SK-N-SH (cell line): Measurements from ENCODE around the gene CISTR. TPM values are rescaled to one million over a fixed set of nuclear protein-coding genes. Genes with fewer than 3 reads are reported as not detected.

Experiments used
- CTCF ChIA-PET: fragments of 300-600, 350-600 bp; formaldehyde crosslinking; extraction: SDS; loops from one replicate; lab custom pipeline; 2021; lab: Yijun Ruan, JAX
- POLR2A ChIA-PET: fragments of 350-600 bp; sonication (Branson Sonifier 250); formaldehyde crosslinking; extraction: SDS; loops from one replicate; lab custom pipeline; 2020; ENCODE audit warnings: antibody characterized with exemption, inconsistent platforms; lab: Yijun Ruan, JAX
- DNase-seq: peaks from one replicate; pipeline ENCODE4 v3.0.0; 2012
- H2AFZ ChIP-seq: fragments of 200-600 bp; sonication (generic); 2 replicates; pipeline ENCODE4 v1.8.1; 2016; ENCODE audit warnings: antibody characterized with exemption, mild to moderate bottlenecking, low read depth
- H3F3A ChIP-seq: fragments of 200-600 bp; sonication (generic); replicated peaks from 2 replicates; pipeline ENCODE3; 2016; ENCODE audit warnings: antibody characterized with exemption, mild to moderate bottlenecking; ENCODE audit not compliant: insufficient read depth
- H3K27ac ChIP-seq, 2 experiments: fragments of 200-500 bp in 1 of 2; fragments of 200-600 bp in 1 of 2; sonication (Bioruptor generic) in 1 of 2; sonication (generic), shearing (Covaris generic) in 1 of 2; 2 replicates each; pipeline versions ENCODE4 v1.5.1 to v1.6.1; 2014 to 2016; ENCODE audit warnings: low read depth in 2 of 2, inconsistent platforms in 1 of 2, low read length in 1 of 2, mild to moderate bottlenecking in 1 of 2, mixed read lengths in 1 of 2
- H3K27me3 ChIP-seq: fragments of 200-600 bp; sonication (generic), shearing (Covaris generic); 2 replicates; pipeline ENCODE4 v1.6.1; 2016; ENCODE audit warnings: mixed run types; ENCODE audit not compliant: insufficient read depth
- H3K36me3 ChIP-seq, 2 experiments: fragments of 200-500 bp in 1 of 2; fragments of 200-600 bp in 1 of 2; sonication (Bioruptor generic) in 1 of 2; sonication (generic) in 1 of 2; replicated peaks in 1 of 2; 2 replicates each; pipeline versions ENCODE3 to v1.5.1; 2014 to 2016; ENCODE audit warnings: low read length in 1 of 2, mild to moderate bottlenecking in 1 of 2; ENCODE audit not compliant: insufficient read depth in 2 of 2, control insufficient read depth in 1 of 2
- H3K4me1 ChIP-seq, 2 experiments: fragments of 200-500 bp in 1 of 2; fragments of 200-600 bp in 1 of 2; sonication (Bioruptor generic) in 1 of 2; sonication (generic), shearing (Covaris generic) in 1 of 2; 2 replicates each; pipeline versions ENCODE4 v1.5.1 to v1.6.1; 2014 to 2016; ENCODE audit warnings: low read depth in 1 of 2, low read length in 1 of 2, mixed run types in 1 of 2; ENCODE audit not compliant: insufficient read depth in 2 of 2, control insufficient read depth in 1 of 2
- H3K4me2 ChIP-seq: fragments of 200-600 bp; sonication (generic), shearing (Covaris generic); 2 replicates; pipeline ENCODE4 v1.6.1; 2017; ENCODE audit warnings: mixed run types
- H3K4me3 ChIP-seq, 2 experiments: fragments of 200-500 bp in 1 of 2; fragments of 200-600 bp in 1 of 2; sonication (Bioruptor generic) in 1 of 2; sonication (generic), shearing (Covaris generic) in 1 of 2; 2 replicates each; pipeline versions ENCODE4 v1.5.1 to v1.8.1; 2014 to 2016; ENCODE audit warnings: low read depth in 2 of 2, inconsistent platforms in 1 of 2, low read length in 1 of 2, mild to moderate bottlenecking in 1 of 2, mixed read lengths in 1 of 2, moderate library complexity in 1 of 2
- H3K79me2 ChIP-seq: fragments of 200-600 bp; sonication (generic); 2 replicates; pipeline ENCODE4 v1.8.1; 2017; ENCODE audit warnings: mild to moderate bottlenecking; ENCODE audit not compliant: insufficient read depth
- H3K9ac ChIP-seq: fragments of 200-600 bp; sonication (generic); 2 replicates; pipeline ENCODE4 v1.6.1; 2017; ENCODE audit warnings: mixed run types
- H3K9me2 ChIP-seq: fragments of 200-600 bp; sonication (generic); 2 replicates; pipeline ENCODE4 v1.6.1; 2017; ENCODE audit warnings: mixed run types
- H3K9me3 ChIP-seq: fragments of 200-600 bp; sonication (generic); 2 replicates; pipeline ENCODE4 v1.6.1; 2017; ENCODE audit warnings: mixed run types, mild to moderate bottlenecking, moderate library complexity
- H4K20me1 ChIP-seq: fragments of 200-600 bp; sonication (generic); 2 replicates; pipeline ENCODE4 v1.6.1; 2017; ENCODE audit warnings: mild to moderate bottlenecking, mixed run types; ENCODE audit not compliant: insufficient read depth
- EP300 ChIP-seq, 2 experiments: IDR thresholded peaks; 2 replicates each; pipeline versions ENCODE4 v1.4.0 to v1.6.1; 2012; ENCODE audit warnings: borderline replicate concordance in 1 of 2, low read depth in 1 of 2, low read length in 1 of 2
- FOSL2 ChIP-seq: IDR thresholded peaks from 2 replicates; pipeline ENCODE4 v1.4.0; 2012; ENCODE audit warnings: low read depth, mild to moderate bottlenecking, moderate library complexity, borderline replicate concordance
- FOXJ3 ChIP-seq: sonication (generic); formaldehyde crosslinking; IDR thresholded peaks from 2 replicates; pipeline ENCODE4 v1.5.1; 2020; ENCODE audit warnings: mild to moderate bottlenecking, missing genetic modification reagents
- FOXM1 ChIP-seq: IDR thresholded peaks from 2 replicates; pipeline ENCODE4 v1.4.0; 2012; ENCODE audit warnings: low read depth, mild to moderate bottlenecking
- GABPA ChIP-seq: IDR thresholded peaks from 2 replicates; pipeline ENCODE4 v1.4.0; 2012; ENCODE audit warnings: low read depth, mild to moderate bottlenecking
- GATA2 ChIP-seq: sonication (generic); formaldehyde crosslinking; IDR thresholded peaks from 2 replicates; pipeline ENCODE4 v1.5.0; 2020; ENCODE audit warnings: mild to moderate bottlenecking, missing genetic modification reagents
- MAX ChIP-seq: IDR thresholded peaks from 2 replicates; pipeline ENCODE4 v1.4.0; 2012; ENCODE audit warnings: low read depth
- MXI1 ChIP-seq: IDR thresholded peaks from 2 replicates; pipeline ENCODE4 v1.6.1; 2012; ENCODE audit warnings: mild to moderate bottlenecking, low read depth, low read length, improper control_type of control experiment
- NRF1 ChIP-seq: IDR thresholded peaks from 2 replicates; pipeline ENCODE4 v1.6.1; 2012; ENCODE audit warnings: low read depth, mild to moderate bottlenecking, low read length
- POLR2AphosphoS5 ChIP-seq: IDR thresholded peaks from 2 replicates; pipeline ENCODE4 v1.6.1; 2012; ENCODE audit warnings: low read depth, low read length
- RAD21 ChIP-seq: IDR thresholded peaks from 2 replicates; pipeline ENCODE4 v1.6.1; 2012; ENCODE audit warnings: mild to moderate bottlenecking, low read length
- RCOR1 ChIP-seq: fragments of 150-350 bp; IDR thresholded peaks from 2 replicates; pipeline ENCODE4 v1.6.1; 2017; ENCODE audit warnings: antibody characterized with exemption, low read length
- REST ChIP-seq: IDR thresholded peaks from 2 replicates; pipeline ENCODE4 v1.6.1; 2012; ENCODE audit warnings: mild to moderate bottlenecking, low read depth, low read length, moderate library complexity
- SIN3A ChIP-seq: IDR thresholded peaks from 2 replicates; pipeline ENCODE4 v1.6.1; 2012; ENCODE audit warnings: low read depth, mild to moderate bottlenecking, low read length, moderate library complexity, borderline replicate concordance
- SMC3 ChIP-seq: IDR thresholded peaks from 2 replicates; pipeline ENCODE4 v1.6.1; 2012; ENCODE audit warnings: low read depth, low read length, improper control_type of control experiment
- TCF12 ChIP-seq: IDR thresholded peaks from 2 replicates; pipeline ENCODE4 v1.4.0; 2012
- WGBS: methylation state at CpG from one replicate; pipeline ENCODE4 v1.1.6; 2017; ENCODE audit warnings: low lambda C conversion rate; 5-methylcytosine and 5-hydroxymethylcytosine counted together
- polyA plus RNA-seq, 3 experiments: library from polyadenylated mRNA; depleted of rRNA; stranded (reverse); fragments of >200 nt; gene quantifications; 2 replicates each; pipeline ENCODE4 v1.2.3, GENCODE V29; 2012
- TF ChIP-seq, protein P1 (sequence below): IDR thresholded peaks from 2 replicates; pipeline ENCODE4 v1.4.0; 2012; ENCODE audit warnings: low read depth, borderline replicate concordance
- TF ChIP-seq, protein P2 (sequence below): fragments of 150-350 bp; IDR thresholded peaks from 2 replicates; pipeline ENCODE4 v1.6.1; 2016; ENCODE audit warnings: mild to moderate bottlenecking, low read depth, low read length

The CISTR gene
- polyA plus RNA-seq, 1 of the 3 experiments (the other 2 are of a cell fraction): not detected

DNA sequence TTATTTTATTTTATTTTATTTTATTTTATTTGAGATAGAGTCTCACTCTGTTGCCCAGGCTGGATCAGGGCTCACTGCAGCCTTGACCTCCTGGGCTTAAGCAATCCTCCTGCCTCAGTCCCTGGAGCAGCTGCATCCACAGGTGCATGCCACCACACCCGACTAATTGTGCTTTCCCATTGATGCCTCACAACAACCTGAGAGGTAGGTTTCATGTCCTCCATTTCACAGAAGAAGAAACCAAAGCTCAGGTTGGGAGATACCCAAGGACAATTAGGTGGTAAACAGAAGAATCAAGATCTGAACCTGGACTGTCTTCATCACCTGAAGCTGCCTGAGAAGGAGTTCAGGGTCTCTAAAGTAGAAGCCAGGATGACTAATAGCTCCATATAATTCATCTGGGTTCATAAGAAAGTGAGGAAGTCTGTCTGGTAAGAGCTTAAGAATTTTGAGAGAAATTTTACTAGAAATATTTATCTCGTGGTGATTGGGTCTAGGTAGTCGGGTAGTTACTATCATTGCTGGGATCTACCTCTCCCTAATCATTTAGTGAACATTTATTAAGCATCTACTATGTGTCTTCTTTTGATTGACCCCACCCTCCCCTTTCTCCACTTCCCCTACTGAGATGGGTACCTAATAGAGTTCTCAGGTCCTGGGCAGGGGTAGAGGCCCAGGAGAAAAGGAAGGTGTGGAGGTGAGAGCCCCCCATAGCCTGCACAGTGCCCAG, 52.7 kb downstream of the CISTR start:
- no peak overlapping the region for H3K9ac ChIP-seq
- CTCF ChIA-PET: interaction anchor here (0.6 to 28.9 kb wide), 12 partner anchors 12 to 701 kb away, joined by 3 to 760 read pairs (median 4); partner anchors contain the start of gene CISTR
- H3K27ac ChIP-seq: no peak overlapping the region
- no peak for DNase-seq
- H3F3A ChIP-seq: no peaks in the 10 kb centered on the region
- H3K4me3 ChIP-seq: no peak overlapping the region
- H2AFZ ChIP-seq: no peak overlapping the region
- POLR2A ChIA-PET: interaction anchor here (1.0 kb wide), 1 partner anchor 47 kb away, joined by 3 read pairs; no protein-coding TSS in a partner anchor
- H3K36me3 ChIP-seq: no peaks in the 10 kb centered on the region
- no peaks in the 10 kb centered on the region for H4K20me1 ChIP-seq
- H3K4me2 ChIP-seq: no peak overlapping the region
- H3K4me1 ChIP-seq: no peaks in the 10 kb centered on the region
- H3K79me2 ChIP-seq: no peaks in the 10 kb centered on the region
- TF ChIP-seq, protein P1, sequence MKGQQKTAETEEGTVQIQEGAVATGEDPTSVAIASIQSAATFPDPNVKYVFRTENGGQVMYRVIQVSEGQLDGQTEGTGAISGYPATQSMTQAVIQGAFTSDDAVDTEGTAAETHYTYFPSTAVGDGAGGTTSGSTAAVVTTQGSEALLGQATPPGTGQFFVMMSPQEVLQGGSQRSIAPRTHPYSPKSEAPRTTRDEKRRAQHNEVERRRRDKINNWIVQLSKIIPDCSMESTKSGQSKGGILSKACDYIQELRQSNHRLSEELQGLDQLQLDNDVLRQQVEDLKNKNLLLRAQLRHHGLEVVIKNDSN: no peak
- TF ChIP-seq SMC3 (no peak), TCF12 (no peak), GABPA (no peak)
- no peaks in the 10 kb centered on the region for H3K9me3 ChIP-seq
- no peaks in the 10 kb centered on the region for H3K9me2 ChIP-seq
- peaks cover 63% of the 10 kb centered on the region for H3K27me3 ChIP-seq
- WGBS: 0% methylated on average over 3 of the region's 3 CpGs

DNA sequence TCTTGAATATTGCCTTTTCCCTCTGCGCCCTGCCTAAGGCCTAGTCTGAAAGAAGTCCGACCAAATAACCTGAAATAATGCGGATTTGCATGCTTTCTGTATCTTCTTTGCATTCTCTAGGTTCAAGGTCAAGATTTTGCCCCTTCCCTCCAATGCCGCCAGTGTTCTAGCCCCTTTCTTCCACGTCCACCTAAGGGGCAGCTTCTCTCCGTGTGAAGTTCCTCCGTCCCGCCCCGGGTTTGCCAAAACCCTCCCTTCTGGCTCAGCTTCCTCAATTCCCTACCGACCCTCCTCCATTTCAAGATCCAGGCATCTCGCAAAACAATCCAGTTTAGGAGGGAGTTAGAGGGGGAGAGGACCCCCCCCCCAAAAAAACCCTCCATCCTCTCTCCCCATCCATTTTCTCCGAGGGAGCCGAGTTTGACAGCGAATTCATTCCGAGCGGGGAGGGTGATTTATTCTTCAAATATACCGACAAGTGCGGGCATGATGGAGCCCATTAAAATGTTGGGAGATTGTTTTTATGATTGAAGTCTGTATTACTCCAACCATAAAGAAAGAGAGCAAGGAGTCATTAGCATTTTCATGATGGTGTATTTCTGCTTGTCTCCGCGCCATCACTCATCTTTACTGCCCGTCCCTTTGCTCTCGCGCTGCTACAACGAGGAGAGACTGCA, 55.0 kb downstream of the CISTR start:
- Histone ChIP-seq H3K4me1 (no peaks in the 10 kb centered on the region), H3K9me3 (no peaks in the 10 kb centered on the region), H4K20me1 (no peaks in the 10 kb centered on the region), H3K27ac (no peak overlapping the region), H2AFZ (no peak overlapping the region), H3K36me3 (no peaks in the 10 kb centered on the region), H3K9me2 (no peaks in the 10 kb centered on the region), H3K79me2 (no peaks in the 10 kb centered on the region), H3F3A (no peaks in the 10 kb centered on the region), H3K9ac (no peak overlapping the region), H3K4me3 (no peak overlapping the region), H3K4me2 (no peak overlapping the region), H3K27me3 (peaks cover 55% of the 10 kb centered on the region)
- whole genome bisulfite sequencing: 86% methylated on average over 24 of the region's 24 CpGs
- DNase-seq: no peak
- ChIA-PET CTCF (interaction anchor here (0.6 to 28.9 kb wide), 4 partner anchors 46 to 199 kb away, joined by 3 to 760 read pairs (median 46); partner anchors contain the start of gene CISTR), POLR2A (no interaction called here)
- TF ChIP-seq FOSL2 (no peak), FOXJ3 (CRISPR knock-in tag) (no peak), REST (no peak), EP300 (IDR thresholded peaks at IDR 0.05; ENCODE audit: borderline replicate concordance in 1 of 2, low read depth in 1 of 2, low read length in 1 of 2) (no peak), TCF12 (no peak), POLR2AphosphoS5 (no peak), NRF1 (no peak), SIN3A (no peak), RCOR1 (no peak), SMC3 (no peak), MAX (no peak), GABPA (no peak), GATA2 (no peak), MXI1 (no peak), RAD21 (no peak), FOXM1 (no peak)
- TF ChIP-seq, protein P2, sequence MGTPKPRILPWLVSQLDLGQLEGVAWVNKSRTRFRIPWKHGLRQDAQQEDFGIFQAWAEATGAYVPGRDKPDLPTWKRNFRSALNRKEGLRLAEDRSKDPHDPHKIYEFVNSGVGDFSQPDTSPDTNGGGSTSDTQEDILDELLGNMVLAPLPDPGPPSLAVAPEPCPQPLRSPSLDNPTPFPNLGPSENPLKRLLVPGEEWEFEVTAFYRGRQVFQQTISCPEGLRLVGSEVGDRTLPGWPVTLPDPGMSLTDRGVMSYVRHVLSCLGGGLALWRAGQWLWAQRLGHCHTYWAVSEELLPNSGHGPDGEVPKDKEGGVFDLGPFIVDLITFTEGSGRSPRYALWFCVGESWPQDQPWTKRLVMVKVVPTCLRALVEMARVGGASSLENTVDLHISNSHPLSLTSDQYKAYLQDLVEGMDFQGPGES: no peak
